Cardiac fibroblast (primary cell): ENCODE data around the gene CDC7.

Experiments
- DNase-seq, 2 donors: peaks; one replicate each; pipeline versions ENCODE4 v3.0.0 to v3.0.0-alpha.2; 2010; ENCODE audit warnings: low read depth in 2 of 2
- H3K4me3 ChIP-seq, 2 donors: replicated peaks in 1 of 2; 1 replicate in 1 of 2; 2 replicates in 1 of 2; pipeline ENCODE4 v1.5.1; 2011; ENCODE audit warnings: low read depth in 2 of 2, low read length in 2 of 2, mild to moderate bottlenecking in 2 of 2, moderate library complexity in 1 of 2
- CTCF ChIP-seq: IDR thresholded peaks from one replicate; pipeline ENCODE4 v1.5.1; 2011; ENCODE audit warnings: low read depth, mild to moderate bottlenecking, low read length, inconsistent platforms

CDC7 gene

GRCh38 chr1:91568261-91568660 is 67.6 kb downstream of the CDC7 start:
- DNase-seq = no peak
- no peak for TF ChIP-seq CTCF

DNA sequence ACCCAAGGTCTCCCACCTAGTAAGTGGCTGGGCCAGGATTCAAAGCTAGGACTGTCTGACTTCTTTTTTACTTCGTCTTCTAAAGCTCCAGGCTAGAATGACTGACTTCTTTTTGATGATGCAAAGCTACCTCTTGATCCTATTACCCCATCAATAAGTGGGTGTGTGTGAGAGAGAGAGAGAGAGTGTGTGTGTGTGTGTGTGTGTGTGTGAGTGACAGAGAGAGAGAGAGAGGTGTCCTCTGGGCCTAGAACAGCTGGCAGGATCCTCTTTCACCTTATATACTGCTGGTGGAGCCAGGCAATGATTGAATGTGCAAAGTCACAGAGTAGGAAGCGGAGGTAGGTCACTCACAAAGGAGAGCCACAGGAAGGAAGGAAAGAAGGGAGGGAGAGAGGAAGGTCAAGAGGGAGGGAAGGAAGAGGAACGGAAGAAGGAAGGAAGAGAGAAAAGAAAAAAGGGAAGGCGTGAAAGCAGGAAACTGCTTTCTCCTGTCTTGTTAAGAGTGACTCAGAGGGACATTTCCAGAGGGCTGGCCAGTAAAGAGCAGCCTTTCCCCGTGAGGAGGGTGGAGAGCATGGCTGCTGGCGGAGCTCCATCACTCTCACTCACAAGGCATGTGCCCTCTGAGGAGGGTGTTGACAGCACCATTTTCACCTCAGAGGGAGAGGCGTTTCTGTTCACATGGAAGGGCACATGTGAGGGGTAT is 68.9 kb downstream of the CDC7 start:
- TF ChIP-seq CTCF = no peak
- peak; percentile 93 to 94 for DNase-seq
- no peak overlapping the region for H3K4me3 ChIP-seq

More at GRCh38 chr1:91568261-91568660, 67.6 kb downstream of the CDC7 start:
- no peak overlapping the region for H3K4me3 ChIP-seq

DNA sequence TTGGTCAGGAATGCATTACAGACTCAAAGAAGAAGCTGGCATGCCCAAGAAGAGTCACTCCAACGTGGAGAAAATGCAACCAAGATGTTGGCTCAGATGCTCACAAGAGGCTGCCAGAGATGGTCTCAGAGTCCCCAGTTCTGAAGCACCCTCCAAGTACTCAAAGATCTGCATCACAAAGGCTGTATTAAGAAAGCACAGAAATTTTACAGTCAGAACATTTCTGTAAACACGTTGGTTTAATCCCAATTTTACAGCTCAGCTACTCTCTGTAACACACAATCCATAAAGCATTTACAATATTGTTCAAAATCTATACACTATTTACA is 69.4 kb downstream of the CDC7 start:
- no peak overlapping the region for H3K4me3 ChIP-seq
- no peak for DNase-seq
- no peak for TF ChIP-seq CTCF

GRCh38 chr1:91572044-91572443 is 71.4 kb downstream of the CDC7 start:
- no peak for DNase-seq
- no peak for TF ChIP-seq CTCF
- H3K4me3 ChIP-seq = no peak overlapping the region
